GM21390 (cell line): ENCODE measurements around the gene SCUBE3.

Source experiments
- ATAC-seq: cut with Tn5 transposase; IDR thresholded peaks from one replicate; pipeline ENCODE4 v1.9.1; 2021; ENCODE audit not compliant: unreplicated experiment

SCUBE3 gene

DNA sequence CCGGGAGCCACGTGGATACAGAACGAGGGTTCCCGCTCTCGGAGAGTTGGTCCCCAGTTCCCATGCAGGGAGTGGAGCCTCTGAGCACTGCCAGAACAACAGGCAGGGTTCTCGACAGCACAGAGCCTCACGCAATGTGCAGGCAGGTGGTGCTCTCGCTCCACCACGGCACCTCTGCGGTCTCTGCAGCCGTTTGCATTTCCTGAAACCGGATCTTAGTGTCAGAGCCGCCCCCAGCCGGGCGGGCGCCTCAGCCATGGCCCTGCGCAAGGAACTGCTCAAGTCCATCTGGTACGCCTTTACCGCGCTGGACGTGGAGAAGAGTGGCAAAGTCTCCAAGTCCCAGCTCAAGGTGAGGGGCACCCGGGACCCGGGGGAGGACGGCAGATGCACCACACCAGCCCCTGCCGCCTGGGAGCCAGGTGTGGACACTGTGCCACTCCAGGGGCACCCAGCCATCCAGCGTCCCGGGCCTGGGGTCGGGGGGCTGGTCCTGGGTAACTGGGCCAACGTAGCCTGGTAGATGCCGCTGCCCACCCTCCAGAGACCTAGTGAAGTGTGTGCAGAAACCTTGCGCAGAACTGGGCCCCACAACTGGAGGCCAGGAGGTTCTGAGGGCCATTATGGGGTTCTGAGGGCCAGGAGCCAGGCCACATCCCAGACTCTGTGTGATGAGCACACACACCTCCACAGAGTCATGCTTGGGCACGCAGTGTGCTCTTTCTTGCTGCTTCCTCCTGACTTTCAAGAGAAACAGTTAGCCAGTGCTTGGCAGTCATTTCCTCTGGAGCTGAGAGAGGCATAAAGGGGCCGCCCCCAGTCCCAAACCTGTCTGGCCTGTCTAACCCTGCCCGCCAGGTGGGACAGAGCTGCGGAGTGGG, 84.1 kb downstream of the SCUBE3 start, which contains the start of gene DEF6:
Gene DEF6 (plus strand): TSS at position 218 of the 881 bp plus-strand sequence. CDS start 39 bp downstream, at position 257.
- ATAC-seq: peak; percentile 78

- no peak for ATAC-seq
Observed at GRCh38 chr6:35298625-35299140, 84.9 kb downstream of the SCUBE3 start.

DNA sequence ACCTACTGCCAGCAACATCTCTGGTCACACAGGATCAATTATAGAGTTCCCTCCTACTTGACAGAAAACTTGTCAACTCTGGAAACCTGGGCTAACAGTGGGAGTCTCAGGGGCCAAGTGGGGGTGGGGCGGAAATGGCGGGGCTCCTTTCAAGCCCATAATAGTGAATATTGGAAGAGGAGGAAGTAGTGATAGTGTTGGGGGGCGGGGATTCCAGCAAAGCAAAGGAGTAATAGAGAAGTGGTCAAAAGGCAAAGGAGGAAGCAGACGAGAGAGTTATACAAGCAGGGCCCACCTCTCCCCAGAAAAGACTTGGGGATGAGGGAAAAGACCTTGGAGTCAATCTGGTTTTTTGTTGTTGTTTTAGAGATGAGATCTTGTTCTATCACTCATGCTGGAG, 85.9 kb downstream of the SCUBE3 start:
- ATAC-seq: no peak

GRCh38 chr6:35300848-35301247, 87.1 kb downstream of the SCUBE3 start:
- no peak for ATAC-seq
